Measurements from ENCODE around the gene SESTD1. TPM values are rescaled to one million over a fixed set of nuclear protein-coding genes. Genes with fewer than 3 reads are reported as not detected.

The SESTD1 gene
- total and polyA plus RNA-seq, 2 of the 13 experiments (the other 11 are each of a cell fraction or from before 2014, with no cell fraction given): 74.4 to 101 TPM

GRCh38 chr2:179239195-179239594 is 25.4 kb downstream of the SESTD1 start (continued):
- TF ChIP-seq GABPA (IDR thresholded peaks at IDR 0.05; ENCODE audit: low read depth, low read length) (no peak), GABPA (CRISPR knock-in tag; IDR thresholded peaks at IDR 0.05; ENCODE audit: low read depth) (peak; percentile 65), ZHX2 (IDR thresholded peaks at IDR 0.05; ENCODE audit: low read depth) (no peak), ZHX2 (CRISPR knock-in tag; IDR thresholded peaks at IDR 0.05; ENCODE audit: borderline replicate concordance) (0 out of 2 replicates have a peak, but pooled peaks have one; percentile 35), MED1 (CRISPR knock-in tag; IDR thresholded peaks at IDR 0.05) (peak; percentile 84), BCL6 (CRISPR knock-in tag; IDR thresholded peaks at IDR 0.05) (peak; percentile 34; the same call in 1 of the 2 replicates), CENPBD1 (CRISPR knock-in tag; IDR thresholded peaks at IDR 0.05; ENCODE audit: borderline replicate concordance, low read depth) (no peak), FOXP4 (CRISPR knock-in tag; IDR thresholded peaks at IDR 0.05) (peak; percentile 58), HNF4G (IDR thresholded peaks at IDR 0.05; ENCODE audit: borderline replicate concordance, low read depth, low read length) (peak; percentile 40; the same call in 1 of the 2 replicates), HNF4G (CRISPR knock-in tag; IDR thresholded peaks at IDR 0.05; ENCODE audit: borderline replicate concordance, low read depth) (no peak), ZNF670 (CRISPR knock-in tag; IDR thresholded peaks at IDR 0.05; ENCODE audit: borderline replicate concordance) (peak; percentile 22; the same call in 1 of the 2 replicates), FOSL1 (CRISPR knock-in tag; IDR thresholded peaks at IDR 0.05; ENCODE audit: borderline replicate concordance) (peak; percentile 96), ATF5 (CRISPR knock-in tag; IDR thresholded peaks at IDR 0.05; ENCODE audit: low read depth) (no peak), ZNF362 (CRISPR knock-in tag; IDR thresholded peaks at IDR 0.05; ENCODE audit: borderline replicate concordance) (peak; percentile 95), TEAD3 (CRISPR knock-in tag; optimal IDR thresholded peaks at IDR 0.05; ENCODE audit: borderline replicate concordance) (peak; percentile 38), MIXL1 (CRISPR knock-in tag; IDR thresholded peaks at IDR 0.05) (peak; percentile 74; the same call in 1 of the 2 replicates), GATAD2A (CRISPR knock-in tag; IDR thresholded peaks at IDR 0.05) (peak; percentile 84), IKZF5 (CRISPR knock-in tag; IDR thresholded peaks at IDR 0.05) (peak; percentile 31; the same call in 1 of the 2 replicates)

All from HepG2 (cell line).